Stomach (tissue), 4 donors: ENCODE results near the gene MTMR10.

ENCODE experiments used
- POLR2A ChIP-seq, 4 donors: fragments of 450-650 bp; IDR thresholded peaks; one replicate each; pipeline ENCODE4 v1.6.1; 2016; ENCODE audit warnings: antibody characterized with exemption in 4 of 4, control low read depth in 2 of 4, mild to moderate bottlenecking in 1 of 4, moderate library complexity in 1 of 4
- POLR2AphosphoS5 ChIP-seq, 3 donors: sonication (generic); formaldehyde crosslinking; IDR thresholded peaks; one replicate each; pipeline ENCODE4 v1.6.1; 2016; ENCODE audit warnings: antibody characterized with exemption in 3 of 3
- TF ChIP-seq, protein P1 (sequence below), 7 experiments: fragments of 450-650 bp in 4 of 7; fragments of 200-600 bp in 3 of 7; sonication (generic) in 3 of 7; IDR thresholded peaks; one replicate each; pipeline ENCODE4 v1.5.1; 2016 to 2019; ENCODE audit warnings: antibody characterized with exemption in 7 of 7, control low read depth in 2 of 7, mild to moderate bottlenecking in 1 of 7

DNA sequence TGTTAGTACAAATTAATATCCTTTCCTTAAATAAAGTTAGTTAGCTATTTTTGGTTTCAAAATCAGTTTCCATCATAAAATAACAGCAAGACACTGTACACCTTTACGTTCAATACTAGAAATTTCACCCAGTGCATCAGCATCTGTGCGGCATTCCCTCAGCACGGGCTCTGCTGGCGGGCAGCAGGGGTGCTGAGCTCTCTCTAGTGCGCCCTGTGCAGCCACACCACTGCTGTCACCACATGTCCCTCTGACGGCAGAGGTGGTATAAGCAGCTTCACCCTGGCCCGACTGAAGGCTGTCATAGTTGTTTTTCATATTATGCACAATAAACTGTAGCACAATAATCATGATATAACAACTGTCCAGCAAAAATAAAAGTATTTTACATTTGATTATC, 52.3 kb downstream of the MTMR10 start:
- TF ChIP-seq, protein P1, sequence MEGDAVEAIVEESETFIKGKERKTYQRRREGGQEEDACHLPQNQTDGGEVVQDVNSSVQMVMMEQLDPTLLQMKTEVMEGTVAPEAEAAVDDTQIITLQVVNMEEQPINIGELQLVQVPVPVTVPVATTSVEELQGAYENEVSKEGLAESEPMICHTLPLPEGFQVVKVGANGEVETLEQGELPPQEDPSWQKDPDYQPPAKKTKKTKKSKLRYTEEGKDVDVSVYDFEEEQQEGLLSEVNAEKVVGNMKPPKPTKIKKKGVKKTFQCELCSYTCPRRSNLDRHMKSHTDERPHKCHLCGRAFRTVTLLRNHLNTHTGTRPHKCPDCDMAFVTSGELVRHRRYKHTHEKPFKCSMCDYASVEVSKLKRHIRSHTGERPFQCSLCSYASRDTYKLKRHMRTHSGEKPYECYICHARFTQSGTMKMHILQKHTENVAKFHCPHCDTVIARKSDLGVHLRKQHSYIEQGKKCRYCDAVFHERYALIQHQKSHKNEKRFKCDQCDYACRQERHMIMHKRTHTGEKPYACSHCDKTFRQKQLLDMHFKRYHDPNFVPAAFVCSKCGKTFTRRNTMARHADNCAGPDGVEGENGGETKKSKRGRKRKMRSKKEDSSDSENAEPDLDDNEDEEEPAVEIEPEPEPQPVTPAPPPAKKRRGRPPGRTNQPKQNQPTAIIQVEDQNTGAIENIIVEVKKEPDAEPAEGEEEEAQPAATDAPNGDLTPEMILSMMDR (IDR thresholded peaks at IDR 0.05) = no peak
- no peak for TF ChIP-seq POLR2AphosphoS5 (IDR thresholded peaks at IDR 0.05)
- no peak for TF ChIP-seq POLR2A (IDR thresholded peaks at IDR 0.05)
